OCI-LY1 (cell line): Measurements from ENCODE around the gene MRGPRF.

Source experiments
- H2AFZ ChIP-seq: fragments of 200-600 bp; sonication (generic), shearing (Covaris generic); 2 replicates; pipeline ENCODE4 v1.6.0; 2014; ENCODE audit warnings: antibody characterized with exemption, mild to moderate bottlenecking, low read length
- H3F3A ChIP-seq: fragments of 200-600 bp; sonication (generic), shearing (Covaris generic); 2 replicates; pipeline ENCODE4 v1.6.0; 2014; ENCODE audit warnings: mild to moderate bottlenecking, antibody characterized with exemption, low read length, moderate library complexity; ENCODE audit not compliant: insufficient read depth
- H3K27ac ChIP-seq: fragments of 200-600 bp; sonication (generic); 2 replicates; pipeline ENCODE4 v1.5.1; 2014; ENCODE audit warnings: low read length, mixed run types, mild to moderate bottlenecking, low read depth; ENCODE audit not compliant: poor library complexity, severe bottlenecking
- H3K27me3 ChIP-seq: fragments of 200-600 bp; sonication (generic); 2 replicates; pipeline ENCODE4 v1.6.0; 2014; ENCODE audit warnings: antibody characterized with exemption, mild to moderate bottlenecking, low read length, moderate library complexity; ENCODE audit not compliant: insufficient read depth
- H3K36me3 ChIP-seq: fragments of 200-600 bp; sonication (generic); 2 replicates; pipeline ENCODE4 v1.6.1; 2014; ENCODE audit warnings: mild to moderate bottlenecking, antibody characterized with exemption, low read length, moderate library complexity, mixed read lengths; ENCODE audit not compliant: insufficient read depth
- H3K4me1 ChIP-seq: fragments of 200-600 bp; sonication (generic); 2 replicates; pipeline ENCODE4 v1.5.1; 2014; ENCODE audit warnings: mild to moderate bottlenecking, low read length, moderate library complexity; ENCODE audit not compliant: insufficient read depth, severe bottlenecking
- H3K4me2 ChIP-seq: fragments of 200-600 bp; sonication (generic), shearing (Covaris generic); 2 replicates; pipeline ENCODE4 v1.6.1; 2014; ENCODE audit warnings: low read length
- H3K4me3 ChIP-seq: fragments of 200-600 bp; sonication (generic); 2 replicates; pipeline ENCODE4 v1.5.1; 2014; ENCODE audit warnings: low read length, low read depth, mild to moderate bottlenecking, mixed read lengths; ENCODE audit not compliant: poor library complexity, severe bottlenecking
- H3K79me2 ChIP-seq: fragments of 200-600 bp; shearing (Covaris generic); 2 replicates; pipeline ENCODE4 v1.6.1; 2016; ENCODE audit warnings: mixed run types, low read length, mixed read lengths; ENCODE audit not compliant: insufficient read depth
- H3K9ac ChIP-seq: fragments of 200-600 bp; sonication (generic), shearing (Covaris generic); 2 replicates; pipeline ENCODE4 v1.6.1; 2014; ENCODE audit warnings: mild to moderate bottlenecking, low read length, mixed read lengths
- H3K9me2 ChIP-seq: fragments of 200-600 bp; sonication (generic), shearing (Covaris generic); 2 replicates; pipeline ENCODE4 v1.6.1; 2014; ENCODE audit warnings: low read depth, mild to moderate bottlenecking, low read length, mixed read lengths
- H3K9me3 ChIP-seq: fragments of 200-600 bp; shearing (Covaris generic); 2 replicates; pipeline ENCODE4 v1.6.1; 2014; ENCODE audit warnings: low read length, mixed read lengths
- H4K20me1 ChIP-seq: fragments of 200-600 bp; sonication (generic), shearing (Covaris generic); 2 replicates; pipeline ENCODE4 v1.6.0; 2016; ENCODE audit warnings: mild to moderate bottlenecking, low read length; ENCODE audit not compliant: insufficient read depth
- EZH2 ChIP-seq: fragments of 200-600 bp; sonication (generic), shearing (Covaris generic); IDR thresholded peaks from 2 replicates; pipeline ENCODE4 v1.8.0; 2017; ENCODE audit warnings: borderline replicate concordance, mixed run types, mild to moderate bottlenecking, antibody characterized with exemption, low read length, moderate library complexity, mixed read lengths
- TF ChIP-seq, protein P1 (sequence below): fragments of 200-600 bp; sonication (generic), shearing (Covaris generic); IDR thresholded peaks from 2 replicates; pipeline ENCODE4 v1.5.1; 2017; ENCODE audit warnings: mild to moderate bottlenecking, antibody characterized with exemption, low read length, moderate library complexity, mixed read lengths

The MRGPRF gene

DNA sequence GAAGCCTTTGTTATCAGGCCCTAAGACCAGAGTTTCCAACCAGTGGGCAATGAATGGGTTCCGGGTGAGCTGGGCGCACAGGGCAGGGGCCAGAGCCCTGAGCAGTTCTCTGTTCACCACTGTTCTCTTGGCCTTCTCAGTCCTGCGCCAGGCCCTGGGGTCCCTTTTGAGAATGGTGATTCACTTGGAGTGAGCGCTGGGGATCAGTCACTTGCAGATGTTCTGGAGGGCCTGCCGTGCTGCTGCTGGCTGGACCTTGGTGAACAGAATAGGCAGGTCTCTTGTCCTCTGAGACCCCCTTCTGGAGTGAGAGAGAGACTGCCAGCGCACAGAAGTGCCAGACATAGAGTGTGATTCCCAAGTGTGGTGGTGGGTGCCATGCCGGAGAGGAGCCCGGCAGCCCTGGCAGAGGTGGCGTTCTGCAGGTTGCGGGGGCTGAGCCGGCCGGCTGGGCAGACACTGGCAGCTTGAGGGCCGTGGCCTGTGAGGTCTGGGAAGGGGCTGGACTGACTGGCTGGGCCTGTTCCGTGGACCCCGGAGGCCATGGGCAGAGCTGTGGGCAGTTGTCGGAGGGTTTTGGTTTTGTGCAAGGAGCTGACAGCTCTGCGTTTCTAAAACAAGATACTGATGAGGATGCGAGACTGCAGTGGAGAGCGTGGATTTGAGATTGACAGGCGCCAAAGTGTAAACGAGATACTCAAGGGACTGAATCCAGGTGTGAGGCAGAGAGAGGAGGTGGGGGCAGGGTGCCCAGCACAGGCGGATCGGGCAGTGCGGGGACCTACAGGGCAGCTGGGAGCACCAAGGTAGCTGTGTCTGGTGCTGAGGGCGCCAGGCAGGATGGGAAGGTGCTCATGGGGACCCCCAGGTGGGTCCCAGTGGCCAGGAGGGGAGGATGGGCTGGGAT, 48.0 kb upstream of the MRGPRF start:
- Histone ChIP-seq H2AFZ (no peak overlapping the region), H3K4me3 (no peak overlapping the region), H3K27ac (no peak overlapping the region), H3K4me2 (no peak overlapping the region), H3K36me3 (no peaks in the 10 kb centered on the region), H3K9me3 (no peaks in the 10 kb centered on the region), H3K4me1 (peaks cover 8% of the 10 kb centered on the region), H3K9me2 (no peaks in the 10 kb centered on the region), H3K27me3 (no peaks in the 10 kb centered on the region), H4K20me1 (no peaks in the 10 kb centered on the region), H3K9ac (no peak overlapping the region), H3F3A (no peaks in the 10 kb centered on the region), H3K79me2 (no peaks in the 10 kb centered on the region)
- TF ChIP-seq EZH2: no peak
- TF ChIP-seq, protein P1, sequence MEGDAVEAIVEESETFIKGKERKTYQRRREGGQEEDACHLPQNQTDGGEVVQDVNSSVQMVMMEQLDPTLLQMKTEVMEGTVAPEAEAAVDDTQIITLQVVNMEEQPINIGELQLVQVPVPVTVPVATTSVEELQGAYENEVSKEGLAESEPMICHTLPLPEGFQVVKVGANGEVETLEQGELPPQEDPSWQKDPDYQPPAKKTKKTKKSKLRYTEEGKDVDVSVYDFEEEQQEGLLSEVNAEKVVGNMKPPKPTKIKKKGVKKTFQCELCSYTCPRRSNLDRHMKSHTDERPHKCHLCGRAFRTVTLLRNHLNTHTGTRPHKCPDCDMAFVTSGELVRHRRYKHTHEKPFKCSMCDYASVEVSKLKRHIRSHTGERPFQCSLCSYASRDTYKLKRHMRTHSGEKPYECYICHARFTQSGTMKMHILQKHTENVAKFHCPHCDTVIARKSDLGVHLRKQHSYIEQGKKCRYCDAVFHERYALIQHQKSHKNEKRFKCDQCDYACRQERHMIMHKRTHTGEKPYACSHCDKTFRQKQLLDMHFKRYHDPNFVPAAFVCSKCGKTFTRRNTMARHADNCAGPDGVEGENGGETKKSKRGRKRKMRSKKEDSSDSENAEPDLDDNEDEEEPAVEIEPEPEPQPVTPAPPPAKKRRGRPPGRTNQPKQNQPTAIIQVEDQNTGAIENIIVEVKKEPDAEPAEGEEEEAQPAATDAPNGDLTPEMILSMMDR: no peak

DNA sequence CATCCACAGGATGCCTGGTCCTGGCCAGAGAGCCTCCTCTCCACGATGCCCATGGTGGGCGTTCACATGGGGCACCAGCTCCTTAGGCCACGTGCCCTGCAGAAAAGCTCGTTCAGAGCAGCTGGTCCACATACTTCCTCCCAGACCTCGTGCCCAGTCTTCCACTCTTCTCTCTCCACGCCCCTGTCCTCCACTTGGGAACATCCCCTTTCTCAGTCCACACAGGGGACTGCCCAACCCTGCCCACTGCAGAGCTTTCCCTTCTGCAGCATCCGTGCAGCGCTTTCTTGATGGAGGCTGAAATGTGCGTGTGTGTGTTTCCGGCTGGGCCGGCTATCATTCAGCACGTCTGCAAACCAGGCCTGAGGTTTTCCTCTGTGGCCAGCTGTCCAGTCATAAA, 46.9 kb upstream of the MRGPRF start:
- no peaks in the 10 kb centered on the region for H3K9me3 ChIP-seq
- no peaks in the 10 kb centered on the region for H3K79me2 ChIP-seq
- no peak overlapping the region for H3K27ac ChIP-seq
- no peaks in the 10 kb centered on the region for H3K9me2 ChIP-seq
- no peaks in the 10 kb centered on the region for H3F3A ChIP-seq
- TF ChIP-seq, protein P1: no peak
- TF ChIP-seq EZH2: no peak
- no peaks in the 10 kb centered on the region for H3K27me3 ChIP-seq
- no peak overlapping the region for H3K4me2 ChIP-seq
- no peak overlapping the region for H3K9ac ChIP-seq
- no peaks in the 10 kb centered on the region for H3K36me3 ChIP-seq
- H3K4me1 ChIP-seq: peaks cover 19% of the 10 kb centered on the region
- H2AFZ ChIP-seq: no peak overlapping the region
- no peaks in the 10 kb centered on the region for H4K20me1 ChIP-seq
- H3K4me3 ChIP-seq: no peak overlapping the region

DNA sequence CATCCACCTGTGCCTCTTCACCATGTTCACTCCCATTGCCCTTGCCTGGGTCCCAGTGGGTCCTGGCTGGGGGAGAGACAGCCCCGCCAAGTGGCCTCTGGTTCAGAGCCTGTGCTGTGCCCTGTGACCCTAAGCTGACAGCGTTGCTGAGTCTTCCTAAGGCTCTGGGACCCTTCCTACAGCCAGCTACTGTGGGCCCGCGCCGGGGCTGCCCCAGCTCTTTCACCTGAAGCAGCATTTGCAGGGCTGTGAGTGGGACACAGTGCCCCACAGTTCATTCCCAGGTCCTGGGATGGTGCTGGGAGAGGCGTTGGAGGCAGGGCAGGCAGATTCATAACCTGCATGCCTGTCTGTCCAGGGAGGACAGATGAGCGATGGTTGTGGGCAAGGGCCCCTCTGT, 46.4 kb upstream of the MRGPRF start:
- Histone ChIP-seq H3K36me3 (peaks cover 2% of the 10 kb centered on the region; the same call in 1 of the 2 replicates), H3K27ac (no peak overlapping the region), H3K4me3 (no peak overlapping the region), H3K4me2 (no peak overlapping the region), H2AFZ (no peak overlapping the region), H3K9me3 (no peaks in the 10 kb centered on the region), H3K4me1 (peaks cover 24% of the 10 kb centered on the region), H3K79me2 (no peaks in the 10 kb centered on the region), H4K20me1 (no peaks in the 10 kb centered on the region), H3K9ac (no peak overlapping the region), H3F3A (no peaks in the 10 kb centered on the region), H3K27me3 (no peaks in the 10 kb centered on the region), H3K9me2 (no peaks in the 10 kb centered on the region)
- TF ChIP-seq, protein P1: no peak
- TF ChIP-seq EZH2: no peak
